HCT116 (cell line): ENCODE results near the gene FAM171A2. TPM values are rescaled to one million over a fixed set of nuclear protein-coding genes. Genes with fewer than 3 reads are reported as not detected.

ENCODE experiments used
- ELF1 ChIP-seq: IDR thresholded peaks from 2 replicates; pipeline ENCODE4 v1.6.1; 2012; ENCODE audit warnings: low read depth, borderline replicate concordance
- EZH2 ChIP-seq: fragments of 200-600 bp; sonication (generic); IDR thresholded peaks from 2 replicates; pipeline ENCODE4 v1.6.1; 2017; ENCODE audit warnings: antibody characterized with exemption, mixed run types
- FOSL1 ChIP-seq: IDR thresholded peaks from 2 replicates; pipeline ENCODE4 v1.6.1; 2012; ENCODE audit warnings: low read depth
- MAX ChIP-seq: IDR thresholded peaks from 2 replicates; pipeline ENCODE4 v1.6.1; 2012
- REST ChIP-seq: IDR thresholded peaks from 2 replicates; pipeline ENCODE4 v1.6.1; 2012; ENCODE audit warnings: low read depth
- YY1 ChIP-seq: IDR thresholded peaks from 2 replicates; pipeline ENCODE4 v1.6.1; 2011; ENCODE audit warnings: low read length, low read depth, moderate library complexity, mild to moderate bottlenecking; ENCODE audit not compliant: insufficient replicate concordance; ENCODE audit errors: extremely low read depth
- ZFX ChIP-seq: fragments of 450-650 bp; IDR thresholded peaks from 2 replicates; pipeline ENCODE4 v1.6.1; 2017
- total RNA-seq: library from RNA; stranded (reverse); gene quantifications from one replicate; pipeline ENCODE4 v1.2.1, GENCODE V29; 2021; ENCODE audit not compliant: unreplicated experiment
- TF ChIP-seq, protein P1 (sequence below): IDR thresholded peaks from 2 replicates; pipeline ENCODE4 v1.6.1; 2011; ENCODE audit warnings: mild to moderate bottlenecking, low read length, moderate library complexity; ENCODE audit not compliant: insufficient replicate concordance; ENCODE audit errors: extremely low read depth

FAM171A2 gene
- total RNA-seq, 1 experiment from 2014 or later, result 18.0 TPM

DNA sequence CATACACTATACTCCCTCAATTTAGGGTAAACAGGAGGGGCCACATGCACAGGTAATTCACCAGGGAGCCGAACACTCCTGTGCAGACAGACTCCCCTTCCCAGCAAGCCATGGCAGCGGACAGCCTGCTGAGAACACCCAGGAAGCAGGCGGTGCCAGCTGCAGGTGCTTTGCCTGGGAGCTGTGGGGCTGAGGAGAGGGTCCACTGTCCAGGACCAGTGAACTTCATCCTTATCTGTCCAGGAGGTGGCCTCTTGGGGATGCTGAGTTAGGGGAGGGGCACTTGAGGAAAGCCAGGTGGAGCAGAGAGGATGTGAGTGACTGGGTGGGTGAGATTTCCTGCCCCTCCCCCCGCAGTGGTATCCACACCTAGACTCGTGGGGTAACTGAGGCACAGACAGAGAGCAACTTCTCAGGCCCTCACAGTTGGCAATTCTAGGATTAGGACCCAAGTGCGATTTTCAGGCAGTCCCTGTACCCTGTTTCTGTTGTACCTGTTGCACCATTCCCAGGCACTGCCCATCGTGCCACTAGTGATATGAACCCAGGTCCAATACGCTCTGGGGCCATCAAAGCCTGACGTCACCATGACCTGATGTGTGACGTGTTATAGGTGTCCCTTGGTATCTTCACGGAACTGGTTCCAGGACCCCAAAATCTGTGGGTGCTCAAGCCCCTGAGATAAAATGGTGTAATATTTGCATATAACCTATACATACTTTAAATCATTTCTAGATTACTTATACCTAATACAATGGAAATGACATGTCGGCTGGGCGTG lies 17.4 kb downstream of the FAM171A2 start (continued):
- TF ChIP-seq REST (no peak), ZFX (no peak), YY1 (no peak), MAX (no peak), FOSL1 (no peak), EZH2 (no peak), ELF1 (no peak)
- TF ChIP-seq, protein P1, sequence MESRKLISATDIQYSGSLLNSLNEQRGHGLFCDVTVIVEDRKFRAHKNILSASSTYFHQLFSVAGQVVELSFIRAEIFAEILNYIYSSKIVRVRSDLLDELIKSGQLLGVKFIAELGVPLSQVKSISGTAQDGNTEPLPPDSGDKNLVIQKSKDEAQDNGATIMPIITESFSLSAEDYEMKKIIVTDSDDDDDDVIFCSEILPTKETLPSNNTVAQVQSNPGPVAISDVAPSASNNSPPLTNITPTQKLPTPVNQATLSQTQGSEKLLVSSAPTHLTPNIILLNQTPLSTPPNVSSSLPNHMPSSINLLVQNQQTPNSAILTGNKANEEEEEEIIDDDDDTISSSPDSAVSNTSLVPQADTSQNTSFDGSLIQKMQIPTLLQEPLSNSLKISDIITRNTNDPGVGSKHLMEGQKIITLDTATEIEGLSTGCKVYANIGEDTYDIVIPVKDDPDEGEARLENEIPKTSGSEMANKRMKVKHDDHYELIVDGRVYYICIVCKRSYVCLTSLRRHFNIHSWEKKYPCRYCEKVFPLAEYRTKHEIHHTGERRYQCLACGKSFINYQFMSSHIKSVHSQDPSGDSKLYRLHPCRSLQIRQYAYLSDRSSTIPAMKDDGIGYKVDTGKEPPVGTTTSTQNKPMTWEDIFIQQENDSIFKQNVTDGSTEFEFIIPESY, result no peak
